ENCODE measurements around the gene SLC9A7. TPM values are rescaled to one million over a fixed set of nuclear protein-coding genes. Genes with fewer than 3 reads are reported as not detected.
A peak's percentile ranks its signal among the peaks of the same experiment; 100 is the strongest.

SLC9A7 gene
- total and polyA plus RNA-seq, 2 of the 13 experiments (the other 11 are each of a cell fraction or from before 2014, with no cell fraction given), result 5.8 to 7.2 TPM

GRCh38 chrX:46627062-46627461 lies 131.9 kb downstream of the SLC9A7 start:
- intact Hi-C loops (cut with micrococcal nuclease; ENCODE audit: unreplicated experiment) (no loop called here), in situ Hi-C loops (cut with HindIII; ENCODE audit: extremely low pct_ligation_motif_present, low pct_unique_long_range_greater_than_20kb) (no loop called here)
- no peak for TF ChIP-seq ETV6 (CRISPR knock-in tag; conservative IDR thresholded peaks at IDR 0.05)
- TF ChIP-seq ZNF770 (CRISPR knock-in tag; IDR thresholded peaks at IDR 0.05), result peak; percentile 69
- Histone ChIP-seq H3K4me3 (replicated peaks in 1 of 3; ENCODE audit: insufficient read depth in 1 of 3, low read depth in 2 of 3, low read length in 3 of 3) (no peak overlapping the region), H3K27ac (ENCODE audit: extremely low read length, insufficient read depth, low read length) (no peak overlapping the region), H3K4me2 (ENCODE audit: low read depth, low read length) (no peak overlapping the region), H2AFZ (ENCODE audit: low read length) (no peak overlapping the region), H3K36me3 (replicated peaks in 1 of 2; ENCODE audit: control insufficient read depth in 1 of 2, insufficient read depth in 2 of 2, low read length in 2 of 2) (no peaks in the 10 kb centered on the region), H3K4me1 (ENCODE audit: insufficient read depth, low read length) (peaks cover 12% of the 10 kb centered on the region), H3K9me3 (ENCODE audit: low read length) (no peaks in the 10 kb centered on the region), H3K79me2 (ENCODE audit: insufficient read depth, low read length) (no peaks in the 10 kb centered on the region), H4K20me1 (ENCODE audit: insufficient read depth, low read length) (no peaks in the 10 kb centered on the region), H3K9ac (ENCODE audit: insufficient read depth, low read depth, low read length) (no peak overlapping the region), H3K27me3 (ENCODE audit: control insufficient read depth in 1 of 2, insufficient read depth in 2 of 2, low read length in 2 of 2) (no peaks in the 10 kb centered on the region)
- 65% methylated on average over 3 of the region's 4 CpGs for WGBS (ENCODE audit: low lambda C conversion rate)
- FAIRE-seq (no peak), DNase-seq (ENCODE audit: low spot score) (no peak), ATAC-seq (no peak)
- CTCF ChIA-PET (ENCODE audit: low intra/inter-chr PET ratio, low total read pairs), result no interaction called here
- POLR2A ChIA-PET, result no interaction called here
- no TSS peak for BruUV-seq (replicated peaks)

DNA sequence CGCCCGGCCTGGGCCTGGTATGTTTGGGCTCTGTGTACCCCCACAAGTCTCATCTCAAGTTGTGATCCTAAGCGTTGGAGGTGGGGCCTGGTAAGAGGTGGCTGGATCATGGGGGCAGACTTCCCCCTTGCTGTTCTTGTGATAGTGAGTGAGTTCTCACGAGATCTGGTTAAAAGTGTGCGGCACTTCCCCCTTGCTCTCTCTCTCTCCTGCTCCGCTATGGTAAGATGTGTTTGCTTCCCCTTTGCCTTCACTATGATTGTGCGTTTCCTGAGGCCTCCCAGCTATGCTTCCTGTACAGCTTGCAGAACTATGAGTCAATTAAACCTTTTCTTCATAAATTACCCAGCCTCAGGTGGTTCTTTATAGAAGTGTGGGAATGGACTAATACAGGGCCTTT lies 132.4 kb downstream of the SLC9A7 start:
- TF ChIP-seq FOXM1 (CRISPR knock-in tag; IDR thresholded peaks at IDR 0.05) (no peak), SMARCC2 (IDR thresholded peaks at IDR 0.05) (no peak), ZFP36 (IDR thresholded peaks at IDR 0.05; ENCODE audit: borderline replicate concordance, low read depth, low read length, partially characterized antibody) (no peak), POLR2AphosphoS5 (IDR thresholded peaks at IDR 0.05; ENCODE audit: low read depth, low read length) (no peak), DR1 (CRISPR knock-in tag; IDR thresholded peaks at IDR 0.05) (no peak), ARNT (IDR thresholded peaks at IDR 0.05) (no peak), MZF1 (CRISPR knock-in tag; IDR thresholded peaks at IDR 0.05; ENCODE audit: borderline replicate concordance) (no peak), ISL2 (CRISPR knock-in tag; IDR thresholded peaks at IDR 0.05) (no peak), THYN1 (CRISPR knock-in tag; IDR thresholded peaks at IDR 0.05; ENCODE audit: borderline replicate concordance, low read depth) (no peak), ZFYVE20 (CRISPR knock-in tag; IDR thresholded peaks at IDR 0.05; ENCODE audit: borderline replicate concordance, low read depth) (no peak), NFIC (IDR thresholded peaks at IDR 0.05; ENCODE audit: low read length) (no peak), SMAD1 (CRISPR knock-in tag; IDR thresholded peaks at IDR 0.05; ENCODE audit: borderline replicate concordance, low read depth) (no peak)
- TF ChIP-seq, protein P1, sequence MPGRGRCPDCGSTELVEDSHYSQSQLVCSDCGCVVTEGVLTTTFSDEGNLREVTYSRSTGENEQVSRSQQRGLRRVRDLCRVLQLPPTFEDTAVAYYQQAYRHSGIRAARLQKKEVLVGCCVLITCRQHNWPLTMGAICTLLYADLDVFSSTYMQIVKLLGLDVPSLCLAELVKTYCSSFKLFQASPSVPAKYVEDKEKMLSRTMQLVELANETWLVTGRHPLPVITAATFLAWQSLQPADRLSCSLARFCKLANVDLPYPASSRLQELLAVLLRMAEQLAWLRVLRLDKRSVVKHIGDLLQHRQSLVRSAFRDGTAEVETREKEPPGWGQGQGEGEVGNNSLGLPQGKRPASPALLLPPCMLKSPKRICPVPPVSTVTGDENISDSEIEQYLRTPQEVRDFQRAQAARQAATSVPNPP (CRISPR knock-in tag; IDR thresholded peaks at IDR 0.05), result no peak
- TF ChIP-seq, protein P2, sequence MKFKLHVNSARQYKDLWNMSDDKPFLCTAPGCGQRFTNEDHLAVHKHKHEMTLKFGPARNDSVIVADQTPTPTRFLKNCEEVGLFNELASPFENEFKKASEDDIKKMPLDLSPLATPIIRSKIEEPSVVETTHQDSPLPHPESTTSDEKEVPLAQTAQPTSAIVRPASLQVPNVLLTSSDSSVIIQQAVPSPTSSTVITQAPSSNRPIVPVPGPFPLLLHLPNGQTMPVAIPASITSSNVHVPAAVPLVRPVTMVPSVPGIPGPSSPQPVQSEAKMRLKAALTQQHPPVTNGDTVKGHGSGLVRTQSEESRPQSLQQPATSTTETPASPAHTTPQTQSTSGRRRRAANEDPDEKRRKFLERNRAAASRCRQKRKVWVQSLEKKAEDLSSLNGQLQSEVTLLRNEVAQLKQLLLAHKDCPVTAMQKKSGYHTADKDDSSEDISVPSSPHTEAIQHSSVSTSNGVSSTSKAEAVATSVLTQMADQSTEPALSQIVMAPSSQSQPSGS (CRISPR knock-in tag; IDR thresholded peaks at IDR 0.05), result no peak
- CTCF ChIA-PET (ENCODE audit: low intra/inter-chr PET ratio, low total read pairs), result no interaction called here
- H3K9me3 ChIP-seq (ENCODE audit: low read length), result no peaks in the 10 kb centered on the region

More for the DNA sequence above, 132.4 kb downstream of the SLC9A7 start:
- Histone ChIP-seq H3K4me1 (ENCODE audit: insufficient read depth, low read length) (peaks cover 12% of the 10 kb centered on the region), H4K20me1 (ENCODE audit: insufficient read depth, low read length) (no peaks in the 10 kb centered on the region), H3K4me2 (ENCODE audit: low read depth, low read length) (no peak overlapping the region), H3K27me3 (ENCODE audit: control insufficient read depth in 1 of 2, insufficient read depth in 2 of 2, low read length in 2 of 2) (no peaks in the 10 kb centered on the region), H3K4me3 (replicated peaks in 1 of 3; ENCODE audit: insufficient read depth in 1 of 3, low read depth in 2 of 3, low read length in 3 of 3) (no peak overlapping the region), H3K27ac (ENCODE audit: extremely low read length, insufficient read depth, low read length) (no peak overlapping the region), H3K79me2 (ENCODE audit: insufficient read depth, low read length) (no peaks in the 10 kb centered on the region), H3K9ac (ENCODE audit: insufficient read depth, low read depth, low read length) (no peak overlapping the region), H3K36me3 (replicated peaks in 1 of 2; ENCODE audit: control insufficient read depth in 1 of 2, insufficient read depth in 2 of 2, low read length in 2 of 2) (no peaks in the 10 kb centered on the region), H2AFZ (ENCODE audit: low read length) (no peak overlapping the region)
- POLR2A ChIA-PET, result no interaction called here
- DNase-seq (ENCODE audit: low spot score), result no peak
- 100% methylated on average over 2 of the region's 7 CpGs for WGBS (ENCODE audit: low lambda C conversion rate)
- no peak for FAIRE-seq
- no peak for ATAC-seq
- in situ Hi-C loops (cut with HindIII; ENCODE audit: extremely low pct_ligation_motif_present, low pct_unique_long_range_greater_than_20kb), result no loop called here
- intact Hi-C loops (cut with micrococcal nuclease; ENCODE audit: unreplicated experiment), result no loop called here
- no TSS peak for BruUV-seq (replicated peaks)

All from HepG2 (cell line).